Left forelimb (tissue), 1 donor: Measurements from ENCODE around the gene FBXO31.
"Not testable (repeated sequence)": the region's sequence is repeated elsewhere in the genome, so short reads cannot be mapped to it uniquely, and the experiment has no call there.

Source experiments
- DNase-seq: peaks from one replicate; pipeline ENCODE4 v3.0.0-alpha.2; 2018; ENCODE audit warnings: low spot score

FBXO31 gene

DNA sequence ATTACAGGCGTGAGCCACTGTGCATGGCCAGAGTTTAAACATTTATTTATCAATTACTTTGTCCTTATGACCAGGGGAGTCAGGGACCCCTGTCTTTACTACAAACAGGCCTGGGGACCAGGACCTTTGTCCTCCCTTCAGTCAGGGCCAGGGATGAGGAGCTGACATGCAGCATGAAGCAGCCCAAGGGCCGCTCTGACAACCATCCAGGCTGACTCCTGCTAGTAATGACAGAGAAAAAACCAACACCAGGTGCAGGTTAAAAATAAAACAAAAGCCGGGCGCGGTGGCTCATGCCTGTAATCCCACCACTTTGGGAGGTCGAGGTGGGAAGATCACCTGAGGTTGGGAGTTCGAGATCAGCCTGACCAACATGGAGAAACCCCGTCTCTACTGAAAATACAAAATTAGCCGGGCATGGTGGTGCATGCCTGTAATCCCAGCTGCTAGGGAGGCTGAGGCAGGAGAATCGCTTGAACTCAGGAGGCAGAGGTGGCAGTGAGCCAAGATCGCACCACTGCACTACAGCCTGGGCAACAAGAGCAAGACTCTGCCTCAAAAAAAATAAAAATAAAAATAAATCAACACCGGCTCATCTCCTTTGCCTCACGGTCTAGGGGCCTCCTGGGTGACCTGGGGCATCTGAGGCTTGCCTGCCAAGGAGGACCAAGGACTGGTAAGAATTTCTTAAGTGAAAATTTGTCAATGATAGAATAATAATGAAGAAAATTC, 20.6 kb downstream of the FBXO31 start:
- not testable (repeated sequence) for DNase-seq

- no peak for DNase-seq
Measured at GRCh38 chr16:87361916-87362619, 21.5 kb downstream of the FBXO31 start.

DNA sequence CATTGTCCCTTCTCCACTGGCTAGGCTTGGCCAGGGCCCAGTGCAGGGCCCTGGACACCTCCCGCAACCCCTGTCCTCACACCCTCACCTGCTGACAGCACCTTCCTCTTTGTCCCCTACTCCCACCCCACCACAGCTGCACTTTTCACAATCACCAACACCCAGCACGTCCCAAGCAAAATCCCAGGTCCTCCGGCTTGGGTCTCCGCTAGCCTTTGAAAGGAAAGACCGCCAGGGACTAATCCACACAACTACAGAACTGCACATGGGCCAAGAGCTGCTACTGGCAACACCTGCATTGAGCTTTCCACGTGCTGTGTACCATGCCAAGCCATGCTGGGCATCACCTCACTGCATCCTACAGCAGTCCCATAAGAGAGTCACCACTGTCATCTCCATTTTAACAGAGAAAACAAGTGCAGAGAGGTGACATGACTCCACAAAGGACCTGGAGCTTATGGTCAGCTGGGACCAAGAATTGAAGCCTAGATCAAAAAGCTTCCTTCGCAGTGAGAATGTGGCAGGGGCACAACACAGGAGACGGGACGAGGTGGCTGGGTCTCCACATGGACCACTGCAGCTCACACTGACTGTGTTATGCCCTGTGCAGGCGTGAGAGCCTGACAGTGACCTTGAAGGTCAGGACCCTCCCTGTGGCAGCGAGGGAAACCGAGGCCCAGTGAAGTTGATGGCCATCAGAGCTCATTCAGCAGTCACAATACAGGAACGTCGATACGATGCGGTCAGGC, 22.5 kb downstream of the FBXO31 start:
- DNase-seq = no peak

GRCh38 chr16:87359121-87359520, 24.5 kb downstream of the FBXO31 start:
- no peak for DNase-seq

GRCh38 chr16:87358696-87359095, 24.9 kb downstream of the FBXO31 start:
- DNase-seq = no peak

DNA sequence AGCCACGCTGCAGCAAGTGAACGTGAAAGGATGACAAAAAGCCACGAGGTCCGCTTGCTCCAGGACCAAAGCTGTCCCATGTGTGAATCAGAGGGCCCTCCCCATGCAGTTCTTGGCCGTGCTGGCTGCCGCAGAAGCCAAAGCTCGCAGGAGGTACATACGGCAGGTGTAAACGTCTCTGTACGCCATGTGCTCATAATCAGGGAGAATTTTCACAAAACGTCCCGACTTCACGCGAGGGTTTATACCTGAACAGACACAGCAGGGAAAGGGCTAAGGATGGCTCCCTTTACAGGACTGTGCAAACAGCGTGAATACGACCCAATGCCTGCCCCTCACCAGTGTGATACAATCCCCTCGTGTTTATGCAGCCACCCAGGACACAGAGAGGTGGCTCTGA, 25.3 kb downstream of the FBXO31 start:
- DNase-seq = no peak

- no peak for DNase-seq
Measured at GRCh38 chr16:87356491-87356853, 27.1 kb downstream of the FBXO31 start.

- no peak for DNase-seq
Measured at GRCh38 chr16:87353613-87354012, 30.0 kb downstream of the FBXO31 start.

GRCh38 chr16:87352818-87353217, 30.8 kb downstream of the FBXO31 start:
- no peak for DNase-seq

GRCh38 chr16:87351320-87351698, 32.3 kb downstream of the FBXO31 start:
- no peak for DNase-seq

GRCh38 chr16:87350681-87351319, 32.8 kb downstream of the FBXO31 start:
- no peak for DNase-seq

- DNase-seq = no peak
Measured at GRCh38 chr16:87350031-87350430, 33.5 kb downstream of the FBXO31 start.

GRCh38 chr16:87348616-87349157, 34.9 kb downstream of the FBXO31 start:
- no peak for DNase-seq

DNA sequence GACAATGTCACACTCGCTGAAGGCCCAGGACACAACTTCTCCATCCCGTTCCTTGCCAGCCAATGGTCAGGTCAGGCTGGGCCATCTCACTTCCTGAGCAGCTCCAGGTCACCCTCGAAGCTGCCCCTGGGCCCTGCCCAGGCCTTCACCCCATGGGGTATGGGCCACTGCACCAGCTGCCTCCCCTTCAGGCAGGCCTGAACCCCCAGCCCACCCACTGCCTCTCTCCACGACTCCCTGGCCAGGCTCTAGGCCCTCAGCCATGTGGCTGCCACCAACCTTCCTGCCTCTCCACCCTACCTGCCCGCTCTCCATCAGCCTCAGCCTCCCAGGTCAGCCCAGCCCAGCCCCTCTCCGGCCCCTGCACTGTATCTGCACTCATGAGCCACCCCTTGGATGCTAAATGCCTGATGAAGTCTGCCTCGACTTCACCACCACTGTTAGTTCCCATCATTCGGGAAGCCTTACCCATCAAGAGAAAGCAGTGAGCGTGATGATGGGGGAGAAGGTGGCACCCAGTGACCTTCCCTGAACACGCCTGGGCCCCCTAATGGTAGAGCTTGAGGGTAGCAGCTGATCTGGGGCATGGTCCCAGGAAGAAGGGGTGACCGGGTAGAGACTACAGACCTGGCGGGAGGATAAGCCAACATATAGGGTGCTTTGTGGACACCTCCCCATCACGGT, 35.5 kb downstream of the FBXO31 start:
- no peak for DNase-seq

DNA sequence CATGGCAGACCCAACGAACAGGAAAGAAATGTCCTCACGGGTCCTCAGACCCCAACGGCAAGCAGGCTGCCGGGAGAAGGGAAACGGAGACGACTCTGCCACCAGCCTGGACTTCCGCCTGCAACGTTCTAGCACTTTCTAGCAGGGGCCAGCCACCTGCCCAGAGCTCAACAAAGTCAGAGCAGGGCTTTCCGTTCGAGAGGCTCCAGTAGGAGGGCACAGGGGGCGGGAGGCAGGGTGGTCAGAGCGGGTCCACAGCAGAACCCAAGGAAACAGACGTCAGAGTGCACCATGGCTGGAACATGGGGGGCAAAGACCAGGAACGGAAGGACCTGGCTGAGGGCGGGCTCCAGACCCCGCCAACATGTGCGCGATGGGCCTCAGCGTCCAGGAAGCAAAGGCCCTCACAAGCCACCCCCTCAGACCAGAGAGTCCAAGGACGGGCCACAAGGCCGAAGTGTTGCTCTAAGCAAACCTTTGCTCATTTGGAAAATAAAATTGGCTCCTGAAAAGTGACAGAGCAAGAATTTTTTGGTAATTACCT, 37.0 kb downstream of the FBXO31 start:
- no peak for DNase-seq

DNA sequence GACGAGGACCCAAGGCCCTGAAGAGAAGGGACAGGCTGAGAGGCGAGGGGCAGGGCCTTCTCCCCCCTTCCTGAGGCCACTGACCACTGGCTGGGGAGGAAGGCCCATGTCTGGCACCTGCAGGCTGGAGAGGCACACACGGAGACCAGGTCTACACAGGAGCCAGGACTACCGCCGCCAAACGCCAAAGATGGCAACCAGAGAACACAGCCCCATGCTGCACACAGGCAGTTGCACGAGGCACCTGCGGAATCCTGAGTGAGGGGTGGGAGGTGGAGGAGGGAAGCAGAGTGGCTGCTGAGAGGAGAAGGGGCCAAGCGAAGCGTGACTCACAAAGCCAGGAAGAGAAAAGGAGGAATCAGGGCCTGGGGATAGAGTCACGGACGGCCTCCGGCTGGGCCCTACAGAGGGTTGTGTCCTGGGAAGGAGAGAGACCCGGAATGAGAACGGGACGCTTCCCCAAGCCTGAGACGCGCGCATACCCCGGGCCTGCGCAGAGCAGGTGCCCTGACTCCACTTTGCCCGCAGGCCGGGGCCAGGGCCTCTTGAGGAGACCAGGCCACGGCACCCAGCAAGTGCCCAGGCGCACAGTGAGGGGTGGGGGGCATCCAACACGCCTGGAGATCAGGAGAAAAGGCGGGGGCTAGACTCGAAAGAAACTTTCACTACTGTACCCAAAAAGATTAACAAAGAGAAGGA, 37.7 kb downstream of the FBXO31 start:
- no peak for DNase-seq

DNA sequence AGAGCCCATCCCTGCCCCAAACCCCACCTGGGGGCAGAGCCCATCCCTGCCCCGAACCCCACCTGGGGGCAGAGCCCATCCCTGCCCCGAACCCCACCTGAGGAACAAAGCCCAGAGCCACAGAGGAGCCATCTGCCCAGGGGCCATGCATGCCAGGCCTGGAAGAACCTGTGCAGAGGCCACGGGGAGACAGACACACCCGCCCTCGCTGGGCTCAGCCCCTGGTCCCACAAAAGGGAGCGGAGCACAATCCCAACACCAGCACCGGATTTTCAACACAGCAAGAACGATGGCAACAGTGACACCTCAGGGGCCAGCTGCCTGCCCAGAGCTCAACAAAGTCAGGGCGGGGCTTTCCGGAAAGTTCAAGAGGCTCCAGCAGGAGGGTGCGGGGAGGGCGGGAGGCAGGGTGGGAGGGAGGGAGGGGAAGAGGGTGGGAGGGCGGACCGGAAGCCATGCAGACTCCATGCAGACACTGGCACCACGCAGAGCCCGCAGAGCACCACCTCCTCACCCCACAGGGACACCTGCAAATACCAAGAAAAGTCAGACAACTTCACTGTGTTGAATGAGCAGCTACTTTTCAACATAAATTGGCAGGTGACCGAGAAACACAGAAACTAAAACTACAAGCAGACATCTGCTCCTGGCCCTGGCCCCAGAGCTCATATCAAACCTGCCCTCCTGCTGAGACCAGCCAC, 38.5 kb downstream of the FBXO31 start:
- DNase-seq = no peak

- no peak for DNase-seq
Measured at GRCh38 chr16:87344165-87344930, 39.2 kb downstream of the FBXO31 start.

- DNase-seq = no peak
Measured at GRCh38 chr16:87343753-87344050, 39.9 kb downstream of the FBXO31 start.
